HTERT RPE-1 (cell line): Measurements from ENCODE around the gene CLEC16A.
"Not testable (repeated sequence)": the region's sequence is repeated elsewhere in the genome, so short reads cannot be mapped to it uniquely, and the experiment has no call there.

ENCODE experiments used
- in situ Hi-C: fragments of 300-500 bp; cut with MboI; formaldehyde crosslinking; loops from 4 replicates; pipeline ENCODE4 v1.14.3; 2020; ENCODE audit warnings: low sequenced_read_pairs

Gene CLEC16A

GRCh38 chr16:10938796-10939648 lies 5.3 kb upstream of the CLEC16A start:
- in situ Hi-C loops = no loop called here

- in situ Hi-C loops = no loop called here
These were observed 4.6 kb upstream of the CLEC16A start for GRCh38 chr16:10939649-10940234.

- in situ Hi-C loops = no loop called here
These were observed 3.8 kb upstream of the CLEC16A start for GRCh38 chr16:10940501-10941079.

GRCh38 chr16:10941127-10941933 lies 3.0 kb upstream of the CLEC16A start:
- in situ Hi-C loops = no loop called here

GRCh38 chr16:10941935-10942351 lies 2.4 kb upstream of the CLEC16A start:
- in situ Hi-C loops = not testable (repeated sequence)

GRCh38 chr16:10942352-10943063 lies 1.9 kb upstream of the CLEC16A start, which contains the start of gene DEXI:
DEXI (minus strand) TSS chr16:10942468; CDS start chr16:10942005, 463 bp downstream.
- in situ Hi-C loops = no loop called here

- in situ Hi-C loops = no loop called here
These were observed 1.4 kb upstream of the CLEC16A start for GRCh38 chr16:10943064-10943353.

- in situ Hi-C loops = no loop called here
These were observed 862 bp downstream of the CLEC16A start for GRCh38 chr16:10945065-10945787.

GRCh38 chr16:10946308-10946707 lies 1.9 kb downstream of the CLEC16A start:
- in situ Hi-C loops = no loop called here

- in situ Hi-C loops = no loop called here
These were observed 2.9 kb downstream of the CLEC16A start for GRCh38 chr16:10947211-10947787.

- in situ Hi-C loops = no loop called here
These were observed 5.1 kb downstream of the CLEC16A start for GRCh38 chr16:10949424-10949970.

- in situ Hi-C loops = no loop called here
These were observed 6.0 kb downstream of the CLEC16A start for GRCh38 chr16:10950393-10950792.

GRCh38 chr16:10951026-10951425 lies 6.7 kb downstream of the CLEC16A start:
- in situ Hi-C loops = no loop called here

GRCh38 chr16:10954903-10955302 lies 10.5 kb downstream of the CLEC16A start:
- in situ Hi-C loops = no loop called here

- in situ Hi-C loops = no loop called here
These were observed 13.6 kb downstream of the CLEC16A start for GRCh38 chr16:10957771-10958482.

- in situ Hi-C loops = no loop called here
These were observed 14.8 kb downstream of the CLEC16A start for GRCh38 chr16:10959161-10959560.

- in situ Hi-C loops = no loop called here
These were observed 16.9 kb downstream of the CLEC16A start for GRCh38 chr16:10961231-10961630.

GRCh38 chr16:10964039-10964890 lies 19.9 kb downstream of the CLEC16A start:
- in situ Hi-C loops = no loop called here
